SK-N-DZ (cell line): ENCODE measurements around the gene HSPB7.
"Not testable (repeated sequence)": the region's sequence is repeated elsewhere in the genome, so short reads cannot be mapped to it uniquely, and the experiment has no call there.

ENCODE experiments used
- DNase-seq: peaks from one replicate; pipeline ENCODE4 v3.0.0-alpha.2; 2015; ENCODE audit warnings: low spot score

The HSPB7 gene

GRCh38 chr1:16051039-16051438 lies 33.2 kb upstream of the HSPB7 start:
- DNase-seq: no peak

- DNase-seq: no peak
Observed at GRCh38 chr1:16050328-16050727, 32.5 kb upstream of the HSPB7 start.

DNA sequence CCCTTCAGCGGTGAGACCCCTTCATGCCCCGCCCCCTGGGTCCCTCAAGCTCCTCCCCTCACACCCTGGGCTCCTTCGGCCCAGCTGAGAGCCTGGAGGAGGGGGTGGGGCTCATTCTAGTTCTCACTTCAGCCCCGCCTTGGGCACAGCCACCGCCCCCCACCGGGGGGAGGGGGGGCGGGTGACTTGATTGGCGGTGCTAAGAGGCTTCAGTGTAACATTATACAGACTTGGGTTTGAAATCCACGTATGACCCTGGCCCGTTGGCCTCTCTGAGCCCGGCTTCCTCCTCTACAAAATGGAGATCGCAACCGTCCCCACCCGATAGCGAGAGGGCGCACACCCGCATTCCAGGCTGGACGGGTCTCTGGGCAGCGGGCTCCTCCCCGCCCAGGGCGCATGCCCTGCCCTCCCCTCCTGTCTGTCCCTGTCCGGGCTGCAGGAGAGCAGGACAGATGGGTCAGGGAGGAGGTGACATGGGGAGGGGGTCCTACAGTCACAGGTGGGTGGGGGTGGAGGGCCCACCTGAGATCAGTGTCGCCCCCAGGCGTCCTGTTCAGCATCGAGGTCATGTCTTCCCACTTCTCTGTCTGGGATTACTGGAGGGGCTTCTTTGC lies 30.8 kb upstream of the HSPB7 start:
- peak; percentile 36 for DNase-seq

DNA sequence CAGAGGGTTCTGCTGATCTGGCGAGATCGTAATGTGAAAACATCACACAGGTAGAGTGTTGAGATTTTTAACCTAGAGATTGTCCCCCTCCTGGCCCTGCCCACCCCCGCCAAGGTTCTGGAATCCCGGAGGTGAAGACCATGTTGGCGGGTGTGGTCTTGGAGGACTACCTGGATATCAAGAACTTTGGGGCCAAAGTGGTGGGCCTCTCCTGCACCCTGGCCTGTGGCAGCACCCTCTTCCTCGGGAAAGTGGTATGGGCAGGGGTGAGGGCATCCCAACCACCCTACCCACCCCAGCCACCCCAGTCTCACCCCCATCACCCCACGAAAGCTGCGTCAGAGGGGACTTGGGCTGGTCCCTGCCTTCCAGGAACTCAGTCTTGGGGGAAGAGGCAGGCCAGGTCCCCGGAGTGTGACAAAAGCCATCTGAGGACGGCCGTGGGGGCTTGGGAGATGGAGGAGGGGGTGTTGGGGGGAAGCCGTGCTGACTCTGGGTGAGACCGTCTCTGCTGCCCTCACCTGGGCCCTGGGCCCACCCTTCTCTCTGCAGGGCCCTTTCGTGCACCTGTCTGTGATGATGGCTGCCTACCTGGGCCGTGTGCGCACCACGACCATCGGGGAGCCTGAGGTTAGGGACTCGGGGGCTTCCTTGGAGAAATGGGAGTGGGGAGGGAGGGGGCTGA lies 30.1 kb upstream of the HSPB7 start:
- DNase-seq: no peak

GRCh38 chr1:16046842-16047241 lies 29.0 kb upstream of the HSPB7 start:
- no peak for DNase-seq

GRCh38 chr1:16043950-16044349 lies 26.1 kb upstream of the HSPB7 start:
- no peak for DNase-seq

DNA sequence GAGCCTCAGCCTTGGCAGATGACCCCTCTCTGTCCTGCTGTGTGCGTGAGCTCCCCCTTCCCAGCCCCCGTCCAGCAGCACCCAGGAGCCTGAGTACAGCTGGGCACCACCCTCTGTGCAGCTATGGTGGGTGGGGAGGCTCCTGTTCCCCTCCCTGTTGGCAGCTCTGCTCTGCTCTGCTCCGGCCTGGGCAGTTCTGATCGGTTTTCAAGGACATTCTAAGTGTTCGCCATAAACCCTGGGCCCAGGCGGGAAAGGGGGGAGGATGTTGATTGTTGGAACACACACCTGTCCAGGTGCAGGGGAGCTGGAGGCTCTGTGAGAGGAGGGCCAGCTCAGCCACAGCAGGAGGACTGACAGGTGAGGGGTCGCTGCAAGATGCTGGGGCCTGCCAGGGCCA lies 25.7 kb upstream of the HSPB7 start, which contains the start of gene CLCNKB:
Gene CLCNKB (plus strand): TSS at position 262 of the 400 bp plus-strand sequence. CDS start 711 bp downstream, outside the sequence.
- DNase-seq: no peak

DNA sequence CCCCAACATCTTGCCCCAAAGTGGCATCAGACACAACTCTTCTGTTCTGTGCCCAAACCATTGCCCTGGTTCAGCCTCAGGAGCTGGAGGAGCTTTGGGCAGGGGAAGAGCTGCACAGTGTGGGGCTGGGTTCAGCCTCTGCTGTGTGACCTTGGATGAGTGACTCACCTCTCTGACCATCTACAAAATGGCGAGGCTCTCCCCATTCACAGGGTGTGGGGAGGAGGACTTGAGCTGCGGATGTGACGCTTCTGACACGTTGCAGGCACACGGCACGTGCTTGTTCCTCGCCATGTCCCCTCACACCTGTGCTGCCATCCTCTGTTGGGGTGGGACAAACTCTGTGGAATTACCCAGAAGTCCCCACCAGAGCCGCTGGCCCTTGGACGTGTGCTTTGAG lies 24.8 kb upstream of the HSPB7 start:
- DNase-seq: not testable (repeated sequence)

- no peak for DNase-seq
Observed at GRCh38 chr1:16042096-16042495, 24.3 kb upstream of the HSPB7 start.

DNA sequence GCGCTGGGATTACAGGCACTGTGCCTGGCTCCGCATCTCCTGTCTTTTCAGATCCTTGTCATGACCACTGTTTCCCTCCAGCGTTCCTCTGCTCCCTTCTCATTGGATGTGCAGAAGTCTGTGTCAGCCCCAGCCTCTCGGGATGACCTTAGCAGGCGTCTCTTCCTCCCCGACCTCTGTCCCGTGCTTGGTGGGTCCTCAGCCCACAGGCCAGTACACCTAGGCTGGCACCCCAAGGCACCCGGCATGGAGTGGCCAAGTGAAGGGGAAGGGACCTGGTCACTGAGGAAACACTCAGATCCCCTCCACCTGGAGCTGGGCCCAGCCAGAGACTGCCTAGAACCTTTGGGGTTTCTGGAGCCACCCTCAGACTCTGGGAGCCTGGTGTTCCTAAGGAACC lies 23.4 kb upstream of the HSPB7 start:
- no peak for DNase-seq

DNA sequence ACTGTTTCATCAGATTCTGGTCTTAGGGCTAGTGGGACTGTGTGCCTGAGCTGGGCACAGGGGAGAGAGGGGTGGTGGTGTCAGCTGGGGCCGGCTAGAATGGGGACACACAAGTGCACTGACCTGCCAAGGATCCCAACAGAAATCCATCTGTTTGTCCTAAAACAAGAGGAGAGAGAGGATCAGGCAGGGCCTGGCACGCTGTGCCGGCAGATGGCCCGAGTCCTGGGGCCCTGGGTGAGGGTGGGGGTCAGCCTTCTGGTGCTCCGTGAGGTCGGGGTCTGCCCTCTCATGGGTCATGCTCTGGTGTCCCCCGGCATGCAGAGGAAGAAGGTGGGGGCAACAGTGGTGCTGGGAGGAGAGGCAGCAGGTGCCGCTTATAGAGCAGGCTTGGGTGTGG lies 22.0 kb upstream of the HSPB7 start:
- DNase-seq: not testable (repeated sequence)

DNA sequence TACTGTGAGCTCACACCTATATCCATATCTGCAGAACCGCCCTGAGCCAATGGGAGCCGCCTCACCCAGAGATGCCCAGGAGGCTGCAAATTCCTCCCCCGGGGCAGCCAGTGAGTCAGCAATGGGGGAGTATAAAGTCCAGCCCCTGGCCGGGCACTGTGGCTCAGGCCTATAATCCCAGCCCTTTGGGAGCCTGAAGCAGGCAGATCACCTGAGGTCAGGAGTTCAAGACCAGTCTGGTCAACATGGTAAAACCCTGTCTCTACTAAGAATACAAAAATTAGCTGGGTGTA lies 20.7 kb upstream of the HSPB7 start:
- no peak for DNase-seq

- not testable (repeated sequence) for DNase-seq
Observed at GRCh38 chr1:16036461-16036860, 18.6 kb upstream of the HSPB7 start.

DNA sequence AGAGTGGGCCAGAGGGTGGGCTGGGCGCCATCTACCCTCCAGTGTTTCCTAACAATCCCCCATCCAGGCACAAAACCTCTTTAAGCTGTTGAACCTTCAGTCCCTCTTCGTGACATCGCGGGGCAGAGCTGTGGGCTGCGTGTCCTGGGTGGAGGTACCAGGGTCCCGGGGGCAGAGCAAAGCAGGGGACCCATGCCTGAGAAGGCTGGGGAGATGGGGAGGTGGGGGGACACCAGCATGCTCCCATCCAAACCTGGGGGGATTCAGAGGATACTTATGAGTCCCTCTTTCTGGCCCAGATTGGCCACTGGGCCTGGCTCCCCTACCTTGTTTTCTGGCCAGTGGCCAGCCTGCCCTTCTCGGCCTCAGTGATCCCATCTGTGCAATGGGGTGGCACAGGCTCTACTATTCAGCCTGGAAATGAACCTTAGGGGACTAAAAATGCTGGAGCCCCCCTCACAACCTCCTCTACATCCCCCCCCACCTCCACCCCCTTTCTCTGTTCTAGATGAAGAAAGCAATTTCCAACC lies 15.3 kb upstream of the HSPB7 start:
- not testable (repeated sequence) for DNase-seq

DNA sequence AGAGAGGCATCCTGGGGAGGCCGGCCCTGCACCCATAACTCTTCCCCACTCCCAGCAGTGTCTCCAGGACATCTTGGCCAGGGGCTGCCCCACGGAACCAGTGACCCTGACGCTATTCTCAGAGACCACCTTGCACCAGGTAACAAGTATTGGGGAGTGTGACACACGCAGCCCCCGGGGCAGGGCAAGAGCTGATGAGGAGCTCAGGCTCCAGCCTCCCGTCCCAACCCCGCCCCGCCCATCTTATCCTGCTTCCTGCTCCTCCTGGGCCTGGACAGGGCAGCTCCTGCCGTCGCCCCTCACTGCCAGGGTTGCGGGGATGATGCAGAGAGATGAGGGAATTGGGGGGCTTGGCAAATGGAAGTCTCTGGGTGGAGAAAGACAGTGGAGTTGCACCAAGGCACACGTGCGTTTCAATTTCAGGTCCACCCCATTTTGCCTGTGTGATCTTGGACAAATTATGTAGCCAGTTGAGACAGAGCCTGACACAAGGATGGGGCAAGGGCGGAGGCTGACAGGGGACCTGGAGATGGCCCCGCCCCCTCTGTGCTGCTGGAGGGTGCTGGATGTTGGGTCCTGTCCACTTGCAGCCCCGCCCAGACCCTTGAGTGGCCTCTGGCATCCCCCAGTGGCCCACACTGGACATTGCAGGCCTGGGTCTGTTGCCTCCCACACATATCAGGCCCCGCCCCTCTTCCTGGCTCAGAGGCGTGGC lies 14.7 kb upstream of the HSPB7 start:
- peak; percentile 84 for DNase-seq

GRCh38 chr1:16031551-16031950 lies 13.7 kb upstream of the HSPB7 start:
- DNase-seq: no peak

- DNase-seq: no peak
Observed at GRCh38 chr1:16029288-16029687, 11.4 kb upstream of the HSPB7 start.

GRCh38 chr1:16029003-16029268 lies 11.1 kb upstream of the HSPB7 start:
- not testable (repeated sequence) for DNase-seq

GRCh38 chr1:16028237-16029002 lies 10.6 kb upstream of the HSPB7 start:
- DNase-seq: no peak

DNA sequence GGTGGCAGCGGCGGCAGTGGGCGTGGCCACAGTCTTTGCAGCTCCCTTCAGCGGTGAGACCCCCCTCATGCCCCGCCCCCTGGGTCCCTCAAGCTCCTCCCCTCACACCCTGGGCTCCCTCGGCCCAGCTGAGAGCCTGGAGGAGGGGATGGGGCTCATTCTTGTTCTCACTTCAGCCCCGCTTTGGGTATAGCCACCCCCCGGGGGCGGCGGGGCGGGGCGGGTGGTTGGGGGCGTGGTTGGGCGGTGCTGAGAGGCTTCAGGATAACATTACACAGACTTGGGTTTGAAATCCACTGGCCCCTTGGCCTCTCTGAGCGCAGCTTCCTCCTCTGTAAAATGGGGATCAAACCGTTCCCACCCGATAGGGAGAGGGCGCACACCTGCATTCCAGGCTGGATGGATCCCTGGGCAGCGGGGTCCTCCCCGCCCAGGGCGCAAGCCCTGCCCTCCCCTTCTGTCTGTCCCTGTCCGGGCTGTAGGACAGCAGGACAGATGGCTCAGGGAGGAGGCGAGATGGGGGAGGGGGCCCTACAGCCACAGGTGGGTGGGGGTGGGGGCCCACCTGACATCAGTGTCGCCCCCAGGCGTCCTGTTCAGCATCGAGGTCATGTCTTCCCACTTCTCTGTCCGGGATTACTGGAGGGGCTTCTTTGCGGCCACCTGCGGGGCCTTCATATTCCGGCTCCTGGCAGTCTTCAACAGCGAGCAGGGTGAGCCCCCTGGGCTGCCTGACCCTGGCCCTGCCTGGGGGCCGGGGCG lies 9.1 kb upstream of the HSPB7 start:
- peak; percentile 45 for DNase-seq

DNA sequence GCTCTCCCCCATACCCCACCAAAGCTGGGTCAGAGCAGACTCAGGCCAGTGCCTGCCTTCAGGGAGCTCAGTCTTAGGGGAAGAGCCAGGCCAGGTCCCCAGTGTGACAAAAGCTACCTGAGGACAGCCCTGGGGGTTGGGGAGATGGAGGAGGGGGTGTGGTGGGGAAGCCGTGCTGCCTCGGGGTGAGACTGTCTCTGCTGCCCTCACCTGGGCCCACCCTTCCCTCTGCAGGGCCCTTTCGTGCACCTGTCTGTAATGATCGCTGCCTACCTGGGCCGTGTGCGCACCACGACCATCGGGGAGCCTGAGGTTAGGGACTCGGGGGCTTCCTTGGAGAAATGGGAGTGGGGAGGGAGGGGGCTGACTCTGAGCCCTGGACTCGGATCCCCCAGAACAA lies 8.5 kb upstream of the HSPB7 start:
- not testable (repeated sequence) for DNase-seq
